Measurements from ENCODE around the gene KCNMB4.

Gene KCNMB4

DNA sequence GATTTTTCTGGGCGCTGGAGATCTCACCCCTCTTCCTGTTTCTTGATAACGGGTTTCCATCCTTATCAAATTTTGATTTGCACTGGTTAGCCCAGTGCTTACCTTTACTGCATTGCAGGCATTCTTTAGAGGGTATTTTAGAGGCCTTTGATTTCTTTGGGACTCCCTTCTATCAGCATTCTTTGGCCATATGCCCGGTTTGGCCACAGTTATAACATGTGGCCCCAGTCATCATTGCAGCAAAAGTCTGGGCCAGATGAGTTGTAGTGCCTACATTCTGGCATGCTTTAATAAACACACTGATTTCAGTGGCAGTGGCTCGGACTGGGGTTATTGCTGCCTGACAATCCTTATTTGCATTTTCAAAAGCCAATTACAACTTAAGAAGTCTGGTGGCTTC is 82.3 kb downstream of the KCNMB4 start:
- DNase-seq, result no peak

- no peak for DNase-seq
Observed at GRCh38 chr12:70449074-70449752, 83.1 kb downstream of the KCNMB4 start.

DNA sequence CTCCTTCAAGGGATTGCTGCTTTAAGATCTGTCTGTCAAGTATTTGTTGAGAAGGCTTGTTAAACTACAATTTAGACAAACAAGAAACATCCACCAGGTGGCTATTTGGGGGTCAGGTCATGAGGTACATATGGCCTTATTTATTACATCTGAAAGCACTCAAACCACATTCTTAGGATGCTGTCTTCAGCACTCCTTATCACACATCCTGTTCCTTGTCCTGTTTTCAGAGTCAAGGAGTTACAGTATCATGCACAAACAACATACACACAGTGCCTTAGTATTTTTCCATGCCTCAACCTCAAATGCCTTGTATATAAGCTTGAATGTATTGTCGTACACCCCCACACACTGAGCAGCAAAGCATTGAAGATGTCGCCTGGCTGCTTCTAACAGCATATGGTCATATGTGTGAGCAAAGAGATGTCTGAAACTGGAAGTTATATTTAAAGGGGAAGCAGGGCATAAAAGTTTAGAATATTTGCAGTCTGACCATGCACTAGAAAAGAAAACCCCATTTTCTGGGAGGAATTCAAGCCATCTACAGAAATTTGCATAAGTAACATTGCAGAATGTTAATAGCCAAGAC is 83.8 kb downstream of the KCNMB4 start:
- DNase-seq, result no peak

GRCh38 chr12:70451528-70451927 is 85.4 kb downstream of the KCNMB4 start:
- DNase-seq, result no peak

DNA sequence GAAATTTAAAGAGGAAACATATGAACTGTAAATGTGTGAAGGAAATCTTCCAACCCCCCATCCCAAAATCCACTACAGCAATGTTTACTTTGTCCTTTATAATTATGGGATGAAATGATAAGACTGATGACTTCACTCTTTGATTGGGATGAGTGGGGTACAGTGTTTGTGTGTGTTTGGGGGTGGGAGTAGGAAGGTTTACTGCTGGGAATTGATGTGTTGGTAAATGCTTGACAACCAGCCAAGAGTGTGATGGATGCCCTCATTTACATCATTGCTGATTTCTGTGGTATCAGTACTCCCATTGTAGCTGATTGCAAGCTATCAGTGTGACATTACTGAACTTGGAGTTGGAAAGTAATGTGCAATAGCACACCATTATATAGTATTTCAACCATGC is 90.9 kb downstream of the KCNMB4 start:
- no peak for DNase-seq

DNA sequence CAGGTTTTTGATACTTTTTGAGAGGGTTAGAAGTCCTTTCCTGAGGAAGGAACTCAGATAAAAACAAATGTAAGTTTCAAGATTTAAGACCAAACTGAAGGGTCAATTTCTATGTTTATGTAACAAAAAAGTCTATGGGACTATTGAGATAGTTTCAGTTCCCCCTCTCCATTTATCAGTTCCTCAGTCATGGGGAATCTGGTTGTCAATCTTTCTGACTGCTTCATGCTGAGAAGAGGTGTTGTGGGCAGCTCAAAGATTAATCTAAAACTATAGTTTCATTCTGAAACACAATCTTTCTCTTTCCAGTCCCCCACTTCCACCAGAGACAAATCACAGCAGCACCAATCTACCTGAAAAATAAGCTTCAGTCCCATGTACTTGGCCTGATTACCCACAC is 93.7 kb downstream of the KCNMB4 start:
- no peak for DNase-seq

DNA sequence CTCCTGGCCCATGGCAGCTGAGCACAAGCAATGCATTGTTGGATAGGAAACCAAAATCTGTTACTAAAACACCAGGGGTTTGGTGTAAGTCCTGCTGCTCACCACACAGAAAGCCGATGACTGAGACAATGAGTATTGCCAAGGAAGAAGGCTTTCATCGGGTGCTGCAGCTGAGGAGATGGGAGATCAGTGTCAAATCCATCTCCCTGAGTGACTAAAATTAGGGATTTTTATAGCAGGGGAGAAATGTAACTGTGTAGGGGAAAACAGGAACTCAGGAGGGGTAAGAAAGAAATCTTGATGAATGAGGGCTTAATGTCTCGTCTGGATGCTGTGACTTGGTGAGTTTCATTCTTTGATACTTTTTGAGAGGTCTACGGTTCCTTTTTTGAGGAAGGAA is 97.9 kb downstream of the KCNMB4 start:
- no peak for DNase-seq

DNA sequence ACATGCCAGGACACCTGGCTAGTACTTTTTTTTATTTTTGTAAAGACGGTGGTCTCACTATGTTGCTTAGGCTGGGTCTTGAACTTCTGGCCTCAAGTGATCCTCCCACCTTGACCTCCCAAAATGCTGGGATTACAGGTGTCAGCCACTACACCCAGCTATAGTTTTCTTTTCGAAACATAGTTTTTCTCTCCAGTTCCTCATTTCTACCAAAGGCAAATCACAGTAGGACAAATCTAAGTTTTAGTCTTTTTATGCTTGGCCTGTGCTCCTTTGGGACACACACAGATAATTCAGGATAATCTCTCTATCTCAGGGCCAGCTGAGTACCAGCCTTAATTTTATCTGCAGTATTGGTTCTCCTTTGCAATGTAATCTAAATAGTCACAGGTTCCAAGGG is 100.7 kb downstream of the KCNMB4 start:
- no peak for DNase-seq

GRCh38 chr12:70467476-70467875 is 101.4 kb downstream of the KCNMB4 start:
- DNase-seq, result no peak

GRCh38 chr12:70467918-70468733 is 102.0 kb downstream of the KCNMB4 start:
- no peak for DNase-seq

DNA sequence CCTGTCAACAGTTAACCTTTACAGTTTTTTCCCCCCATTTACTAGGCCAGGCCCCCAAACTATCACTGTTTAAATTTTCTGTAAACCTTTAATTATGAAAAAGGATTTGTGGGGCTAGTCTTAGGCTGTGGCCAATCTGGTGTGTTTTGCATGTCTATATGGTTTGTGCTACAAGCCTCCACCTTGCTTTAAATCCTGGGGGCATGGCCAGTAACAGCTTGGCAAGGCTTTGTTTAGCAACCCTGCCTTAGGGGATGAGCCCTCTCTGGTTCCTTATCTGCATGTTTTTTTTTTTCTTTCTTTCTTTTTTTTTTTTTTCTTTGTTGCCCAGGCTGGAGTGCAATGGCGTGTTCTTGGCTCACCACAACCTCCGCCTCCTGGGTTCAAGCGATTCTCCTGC is 102.7 kb downstream of the KCNMB4 start:
- DNase-seq, result no peak

DNA sequence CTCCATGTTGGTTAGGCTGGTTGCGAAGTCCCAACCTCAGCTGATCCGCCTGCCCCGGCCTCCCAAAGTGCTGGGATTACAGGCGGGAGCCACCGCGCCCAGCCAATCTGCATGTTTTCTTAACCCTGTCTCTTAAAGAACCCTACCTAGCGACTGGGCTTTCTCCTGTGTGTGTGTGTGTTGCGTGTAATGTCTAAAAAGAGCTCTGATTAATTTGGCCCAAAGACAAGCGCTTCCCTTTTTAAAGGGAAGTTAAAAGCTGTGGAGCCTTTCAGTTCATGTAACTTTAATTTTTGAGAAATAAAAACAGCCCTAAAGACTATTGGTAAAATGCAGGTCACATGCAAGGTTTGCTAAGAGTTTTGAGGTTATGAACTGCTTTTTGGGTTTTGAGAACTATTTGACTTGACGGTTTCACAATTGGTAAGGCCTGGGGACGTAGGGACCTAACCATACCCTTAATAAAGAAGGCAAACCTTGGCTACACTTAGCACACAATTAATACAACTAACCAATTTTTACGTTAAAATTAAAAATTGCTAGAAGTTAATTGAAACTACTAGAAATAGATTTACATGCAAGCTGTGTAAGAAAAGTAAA is 103.2 kb downstream of the KCNMB4 start:
- no peak for DNase-seq

DNA sequence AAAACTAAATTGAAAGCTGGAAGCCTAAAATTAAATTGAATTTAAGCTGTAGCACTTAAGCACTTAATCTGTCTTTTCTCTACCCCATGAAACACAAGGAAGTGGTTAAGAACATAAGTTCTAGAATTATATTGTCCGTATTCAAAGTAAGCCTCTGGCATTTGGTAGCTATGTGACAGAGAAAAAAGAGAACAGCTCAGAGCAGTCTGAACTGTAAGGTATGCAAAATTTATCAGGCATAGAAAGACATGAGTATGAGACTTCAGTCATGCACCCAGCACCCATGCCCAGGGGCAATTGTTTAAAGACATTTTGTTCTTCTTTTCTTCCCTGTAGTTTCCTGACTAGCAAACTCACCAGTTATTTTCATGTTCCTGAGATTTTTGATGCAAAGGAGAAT is 116.7 kb downstream of the KCNMB4 start:
- DNase-seq, result no peak
